Activated T-cell treated with anti-CD3 and anti-CD28 coated beads, Interleukin-2, amount 50 U/mL, for 1 hour (primary cell): ENCODE results near the gene FURIN.
"Not testable (repeated sequence)": the region's sequence is repeated elsewhere in the genome, so short reads cannot be mapped to it uniquely, and the experiment has no call there.

Experiments used
- DNase-seq: peaks from one replicate; pipeline ENCODE4 v3.0.0-alpha.2; 2020

Gene FURIN

DNA sequence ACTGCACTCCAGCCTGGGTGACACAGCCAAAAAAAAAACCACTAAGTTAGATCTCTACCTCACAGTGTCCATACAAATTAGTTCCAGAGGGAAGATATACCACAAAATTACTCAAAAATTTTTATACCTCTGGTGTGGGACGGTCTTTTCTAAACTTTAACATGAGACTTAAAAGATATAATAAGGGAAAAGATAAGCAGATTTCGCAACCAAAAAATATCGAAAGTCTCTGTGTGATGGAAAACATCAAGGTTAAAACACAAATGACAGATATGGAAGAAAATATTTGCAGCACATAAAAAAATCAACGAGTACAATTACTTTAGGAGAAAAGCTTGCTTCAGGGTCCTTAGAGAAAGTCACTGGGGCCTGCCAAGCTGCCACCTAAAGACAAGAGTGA is 53.5 kb downstream of the FURIN start:
- DNase-seq: no peak

DNA sequence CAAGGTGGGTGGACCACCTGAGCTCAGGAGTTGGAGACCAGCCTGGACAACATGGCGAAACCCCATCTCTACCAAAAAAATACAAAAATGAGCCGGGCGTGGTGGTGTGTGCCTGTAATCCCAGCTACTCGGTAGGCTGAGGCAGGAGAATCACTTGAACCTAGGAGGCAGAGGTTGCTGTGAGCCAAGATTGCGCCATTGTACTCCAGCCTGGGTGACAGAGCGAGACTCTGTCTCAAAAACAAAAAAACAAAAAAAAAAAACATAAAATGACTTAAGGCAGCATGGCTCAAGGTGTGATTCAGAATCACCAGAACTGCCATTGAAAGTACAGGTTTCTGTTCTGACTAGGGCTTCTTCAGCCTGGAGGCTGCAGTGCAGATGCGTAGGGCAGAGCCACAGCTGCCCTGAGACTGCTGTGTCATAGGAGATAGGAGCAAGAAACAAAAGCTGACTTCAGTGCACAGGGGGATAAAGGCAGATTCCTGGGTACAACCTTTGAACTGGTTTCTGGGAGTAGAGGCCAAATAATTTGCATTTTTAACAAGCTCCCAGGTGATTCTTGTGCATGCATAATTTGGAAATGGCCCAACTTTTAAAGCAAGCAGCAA is 54.4 kb downstream of the FURIN start:
- DNase-seq: not testable (repeated sequence)

DNA sequence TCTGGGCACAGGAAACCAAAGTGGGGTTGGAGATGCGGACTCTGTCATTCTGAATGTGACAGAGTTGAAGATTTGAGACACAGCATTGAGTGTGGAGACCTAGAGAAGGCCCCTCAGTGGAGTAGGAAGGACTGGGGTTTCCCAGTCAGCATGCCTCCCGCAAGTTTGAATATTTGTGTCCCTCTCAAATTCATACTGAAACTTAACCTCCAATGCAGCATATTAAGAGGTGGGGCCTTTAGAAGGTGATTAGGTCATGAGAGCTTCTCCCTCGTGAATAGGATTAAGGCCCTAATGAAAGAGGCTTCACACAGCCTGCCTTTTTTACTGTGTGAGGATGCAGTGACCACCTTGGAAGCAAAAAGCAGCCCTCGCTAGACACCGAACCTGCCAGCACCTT is 56.0 kb downstream of the FURIN start:
- no peak for DNase-seq

DNA sequence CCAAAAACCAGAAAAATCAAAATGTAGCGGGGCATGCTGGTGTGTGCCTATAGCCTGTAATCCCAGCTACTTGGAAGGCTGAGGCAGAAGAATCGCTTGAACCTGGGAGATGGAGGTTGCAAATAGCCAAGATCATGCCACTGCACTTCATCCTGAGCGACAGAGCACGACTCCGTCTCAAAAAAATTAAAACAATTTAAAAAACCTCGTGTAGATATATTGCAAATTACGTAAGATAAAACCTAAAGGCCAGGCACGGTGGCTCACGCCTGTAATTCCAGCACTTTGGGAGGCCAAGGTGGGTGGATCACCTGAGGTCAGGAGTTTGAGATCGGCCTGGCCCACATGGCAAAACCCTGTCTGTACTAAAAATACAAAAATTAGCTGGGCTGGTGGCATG is 58.4 kb downstream of the FURIN start:
- DNase-seq: not testable (repeated sequence)

DNA sequence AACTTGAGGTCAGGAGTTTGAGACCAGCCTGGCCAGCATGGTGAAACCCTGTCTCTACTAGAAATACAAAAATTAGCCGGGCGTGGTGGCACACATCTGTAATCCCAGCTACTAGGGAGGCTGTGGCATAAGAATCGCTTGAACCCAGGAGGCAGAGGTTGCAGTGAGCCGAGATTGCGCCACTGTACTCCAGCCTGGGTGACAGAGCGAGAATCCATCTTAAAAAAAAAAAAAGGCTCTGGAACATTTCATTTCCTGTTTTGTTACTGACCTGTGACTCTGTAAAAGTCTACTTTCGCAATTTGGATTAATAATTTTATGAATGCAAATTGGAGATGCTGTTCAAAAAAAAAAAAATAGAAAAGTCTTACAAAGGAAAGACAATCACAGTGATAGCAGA is 59.7 kb downstream of the FURIN start:
- DNase-seq: not testable (repeated sequence)

DNA sequence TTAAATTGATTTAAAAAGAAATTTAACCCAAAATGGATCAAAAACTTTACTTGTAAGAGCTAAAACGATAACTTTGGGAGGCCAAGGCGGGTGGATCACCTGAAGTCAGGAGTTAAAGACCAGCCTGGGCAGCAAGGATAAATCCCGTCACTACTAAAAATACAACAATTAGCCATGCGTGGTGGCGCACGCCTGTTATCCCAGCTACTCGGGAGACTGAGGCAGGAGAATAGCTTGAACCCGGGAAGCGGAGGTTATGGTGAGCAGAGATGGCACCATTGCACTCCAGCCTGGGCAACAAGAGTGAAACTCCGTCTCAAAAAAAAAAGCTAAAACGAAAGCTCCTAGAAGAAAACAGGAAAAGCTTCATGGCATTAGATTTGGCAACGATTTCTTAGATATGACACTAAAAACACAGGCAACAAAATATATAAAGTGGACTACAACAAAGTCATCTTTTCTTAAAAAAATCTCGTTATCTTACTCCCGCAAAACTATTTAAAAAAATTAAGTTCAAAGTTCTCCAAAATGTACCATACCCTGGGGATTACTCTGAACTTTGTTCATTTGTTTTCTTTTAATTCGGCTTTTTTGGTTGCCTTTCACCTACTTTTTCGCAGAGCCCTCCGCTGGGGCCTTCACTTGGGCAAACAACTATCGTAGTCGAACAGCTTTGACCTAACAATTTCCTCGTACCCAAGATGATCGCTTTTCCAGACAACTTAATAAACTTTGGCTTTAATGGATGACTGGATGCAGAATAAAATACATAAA is 61.0 kb downstream of the FURIN start:
- no peak for DNase-seq

DNA sequence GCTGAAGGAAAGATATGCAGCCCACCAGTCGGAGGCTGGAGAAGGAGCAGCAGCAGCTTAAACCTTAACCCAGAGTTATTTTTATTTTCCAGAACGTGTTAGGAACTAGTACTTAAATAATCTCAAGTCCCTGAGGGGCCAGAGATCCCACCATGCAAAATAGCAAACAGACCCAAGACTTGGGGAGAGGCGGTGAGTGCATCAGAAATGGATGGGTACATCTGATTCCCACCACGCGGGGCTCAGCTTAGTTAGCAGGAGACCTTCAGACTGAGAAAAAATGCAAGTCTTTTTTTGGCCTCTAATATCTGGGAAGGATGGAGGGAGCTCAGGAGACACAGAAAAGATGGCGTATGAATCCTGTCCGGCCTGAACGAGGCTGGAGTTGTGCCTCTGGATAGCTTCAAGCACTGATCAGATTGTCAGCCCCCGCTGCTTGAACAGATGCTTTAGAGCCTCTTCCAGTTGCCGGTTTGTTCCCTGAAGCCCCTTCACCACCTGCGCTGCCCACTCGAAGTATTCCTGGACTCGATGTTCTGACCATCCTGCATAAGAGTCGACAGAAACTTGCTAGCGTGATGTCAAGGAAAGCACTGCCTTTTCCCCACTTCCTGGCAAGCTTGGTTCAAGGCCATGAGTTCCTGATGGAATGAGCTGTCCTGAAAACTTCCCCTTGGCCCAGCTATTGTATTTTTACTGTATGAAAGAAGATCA is 62.6 kb downstream of the FURIN start:
- no peak for DNase-seq

DNA sequence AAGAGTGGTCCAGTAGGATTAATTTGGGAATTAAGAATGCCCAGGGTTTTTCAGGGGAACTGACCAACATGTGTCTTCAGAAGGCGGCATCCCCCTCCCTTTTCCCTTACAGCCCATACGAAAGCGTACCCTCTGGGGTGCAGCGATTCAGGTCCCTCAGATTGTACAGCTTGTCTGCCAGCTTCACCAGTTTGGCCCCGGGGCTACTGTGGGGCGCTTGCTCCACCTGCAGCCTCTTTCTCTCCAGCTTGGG is 63.1 kb downstream of the FURIN start:
- DNase-seq: no peak

DNA sequence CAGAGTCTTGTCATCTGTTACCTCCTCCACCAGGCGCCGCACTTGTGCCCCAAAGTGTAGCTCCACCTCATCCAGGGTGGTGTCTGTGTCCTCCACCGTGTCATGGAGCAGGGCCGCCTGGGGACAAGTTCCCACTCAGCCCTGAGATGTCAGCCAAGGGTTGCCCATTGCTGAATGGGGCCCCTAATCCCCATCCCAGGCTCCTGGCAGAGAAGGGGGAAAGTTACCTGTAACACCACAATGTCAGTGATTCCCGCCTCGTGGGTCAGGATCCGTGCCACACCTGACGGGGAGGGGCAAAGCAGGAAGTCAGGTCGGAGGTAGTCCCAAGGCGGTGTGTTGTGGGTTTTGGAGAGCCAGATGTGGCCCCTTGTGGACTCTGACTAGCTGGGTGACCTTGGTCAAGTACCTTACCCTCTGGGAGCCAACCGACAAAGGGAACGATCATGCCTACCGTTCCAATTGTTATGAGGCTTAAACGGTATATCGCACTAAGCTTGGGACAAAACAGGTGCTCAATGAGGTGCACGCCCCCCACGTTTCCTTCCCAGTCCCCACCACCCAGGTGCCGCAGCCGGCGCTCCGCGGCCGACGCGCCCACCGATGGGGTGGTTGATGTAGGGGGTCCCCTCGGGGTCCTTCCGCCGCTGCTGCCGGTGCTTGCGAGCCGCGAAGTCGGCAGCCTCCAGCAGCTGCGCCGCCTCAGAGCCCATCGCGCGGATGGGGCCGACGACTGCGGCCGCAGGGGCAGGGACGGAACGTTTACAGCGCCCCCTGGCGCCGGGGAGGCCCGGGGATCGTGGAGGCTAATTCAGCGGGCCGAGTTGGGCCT is 63.7 kb downstream of the FURIN start, which contains the start of gene HDDC3:
HDDC3 (minus strand) TSS at position 722 of the 832 bp plus-strand sequence; CDS start at position 713, 9 bp downstream.
- DNase-seq: peak; percentile 93

DNA sequence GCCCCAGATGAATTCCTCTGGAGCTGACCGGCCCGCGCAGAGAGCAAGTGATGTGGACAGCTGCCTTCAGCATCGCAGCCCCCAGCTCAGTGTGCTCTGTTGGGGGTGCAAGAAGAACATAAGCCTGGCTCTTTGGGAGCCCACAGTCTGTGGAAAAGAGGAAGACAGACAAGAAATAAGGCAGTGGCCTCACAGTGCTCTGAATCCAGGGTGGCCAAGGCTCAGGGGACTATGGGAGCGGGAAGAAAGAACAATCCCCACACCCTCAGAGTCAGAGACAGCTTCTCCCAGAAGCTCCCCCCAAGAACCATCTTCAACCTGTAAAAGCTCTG is 64.2 kb downstream of the FURIN start:
- DNase-seq: no peak
